GM18907 (cell line): Measurements from ENCODE around the gene PSMG3.

Experiments used
- ATAC-seq: cut with Tn5 transposase; IDR thresholded peaks from one replicate; pipeline ENCODE4 v1.9.1; 2021; ENCODE audit warnings: mild to moderate bottlenecking, moderate library complexity; ENCODE audit not compliant: unreplicated experiment

The PSMG3 gene

DNA sequence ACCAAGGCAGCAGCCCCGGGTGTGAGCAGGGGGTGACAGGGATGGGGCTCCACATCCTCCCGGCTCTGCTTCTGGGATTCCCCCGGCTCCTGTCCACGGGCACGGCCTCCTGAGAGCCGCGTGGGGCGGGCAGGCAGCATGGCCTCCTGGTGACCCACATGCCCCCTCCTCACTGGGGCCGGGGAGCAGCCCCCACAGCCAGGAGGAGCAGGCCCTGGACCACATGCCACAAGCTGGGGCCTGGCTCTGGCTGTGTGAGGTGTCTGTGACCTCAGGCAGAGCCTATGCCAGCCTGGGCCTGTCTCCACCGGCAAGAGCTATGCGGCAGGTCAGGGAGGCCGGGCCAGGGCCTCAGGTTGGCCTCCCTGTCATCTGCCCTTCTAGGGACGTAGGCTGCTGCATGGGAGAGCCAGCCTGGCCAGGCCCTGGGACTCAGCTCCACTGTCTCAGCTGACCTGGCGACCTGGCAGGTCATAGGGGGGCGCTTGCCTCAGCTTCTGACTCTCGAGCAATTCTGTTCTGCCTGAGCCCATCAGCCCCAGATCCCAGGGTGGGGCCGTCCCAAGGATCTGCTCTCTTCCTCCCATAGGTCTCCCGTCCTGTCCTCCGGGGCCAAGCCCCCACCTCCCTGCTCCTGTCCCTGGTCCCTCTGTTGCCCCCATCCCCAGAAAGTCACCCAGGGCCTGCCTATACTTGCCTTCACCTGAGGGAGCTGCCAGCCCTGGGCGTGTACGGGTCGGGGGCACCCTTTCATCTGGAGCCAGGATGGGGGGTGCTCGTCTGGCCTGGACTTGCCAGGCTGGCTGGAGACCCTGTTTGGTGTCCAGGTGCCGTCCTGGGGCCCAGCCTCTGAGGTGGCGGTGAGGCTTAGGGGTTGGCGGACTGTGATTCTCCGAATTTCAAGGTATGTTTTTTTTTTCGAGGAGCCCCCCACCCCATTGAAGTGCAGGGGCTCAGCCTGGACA lies 9.9 kb downstream of the PSMG3 start:
- ATAC-seq, result no peak

DNA sequence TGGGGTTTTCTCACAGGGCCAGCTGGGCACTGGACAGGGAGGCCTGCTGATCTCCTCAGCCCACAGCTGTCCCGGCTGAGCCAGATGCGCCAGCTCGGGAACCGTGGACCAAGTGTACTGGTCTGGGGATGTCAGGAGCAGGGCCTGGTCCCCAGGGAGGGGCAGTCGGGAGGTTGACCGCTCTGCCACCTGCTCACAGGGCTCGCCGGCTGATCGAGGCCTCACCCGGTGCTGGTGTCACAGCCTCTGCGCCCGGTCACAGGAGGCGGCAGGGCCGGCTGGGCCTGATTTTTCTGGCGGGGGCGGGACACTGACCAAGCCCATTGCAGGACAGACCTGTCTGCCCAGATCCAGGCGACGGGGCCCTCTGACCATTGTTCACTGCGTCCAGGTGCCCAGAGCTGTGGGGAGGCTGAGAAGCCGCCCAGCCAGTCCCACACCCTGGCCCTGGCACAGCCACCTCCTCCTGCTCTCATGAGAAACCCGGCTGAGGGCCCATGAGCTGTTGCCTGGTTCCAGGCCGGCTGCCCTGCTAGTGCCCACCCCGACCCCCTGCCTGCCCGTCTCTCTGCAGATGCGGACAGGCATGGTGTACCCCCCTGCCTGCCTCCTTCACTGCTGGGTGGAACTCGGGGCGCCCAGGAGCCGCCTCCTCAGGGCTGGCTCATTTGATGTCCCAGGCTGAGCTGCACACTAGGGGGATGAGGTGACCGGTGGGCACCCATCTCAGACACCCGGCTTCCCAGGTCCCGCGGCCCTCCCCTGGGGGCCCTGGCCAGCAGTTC lies 10.8 kb downstream of the PSMG3 start:
- no peak for ATAC-seq

DNA sequence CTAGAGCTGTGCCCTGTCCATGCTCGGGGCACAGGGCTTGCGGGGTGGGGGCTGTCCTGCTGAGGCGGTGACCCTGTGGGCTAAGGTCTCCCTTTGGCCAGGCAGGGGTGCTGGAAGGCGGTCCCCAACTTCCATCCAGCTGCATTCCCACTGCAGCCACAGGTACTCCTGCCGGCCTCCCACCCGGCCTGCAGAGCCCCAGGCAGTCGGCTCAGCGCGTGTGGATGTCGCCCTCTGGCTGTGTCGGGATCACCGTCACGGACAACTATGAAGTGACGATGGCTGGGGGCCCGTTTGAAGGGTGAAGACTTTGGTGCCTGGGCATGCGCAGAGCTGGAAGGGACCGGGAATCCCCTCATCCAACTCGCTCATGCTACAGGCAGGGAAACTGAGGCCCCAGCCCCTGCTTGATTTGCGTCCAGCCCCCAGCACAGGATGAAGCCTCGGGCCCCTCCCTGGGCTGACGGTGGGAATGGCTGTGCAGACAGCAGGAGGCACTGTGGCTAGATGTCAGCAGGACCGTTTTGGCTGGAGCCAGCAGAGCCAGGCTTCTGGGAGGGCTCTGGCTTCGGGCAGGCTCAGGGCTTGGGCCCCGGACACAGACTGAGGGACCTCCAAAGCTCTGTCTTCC lies 11.5 kb downstream of the PSMG3 start:
- ATAC-seq, result no peak

DNA sequence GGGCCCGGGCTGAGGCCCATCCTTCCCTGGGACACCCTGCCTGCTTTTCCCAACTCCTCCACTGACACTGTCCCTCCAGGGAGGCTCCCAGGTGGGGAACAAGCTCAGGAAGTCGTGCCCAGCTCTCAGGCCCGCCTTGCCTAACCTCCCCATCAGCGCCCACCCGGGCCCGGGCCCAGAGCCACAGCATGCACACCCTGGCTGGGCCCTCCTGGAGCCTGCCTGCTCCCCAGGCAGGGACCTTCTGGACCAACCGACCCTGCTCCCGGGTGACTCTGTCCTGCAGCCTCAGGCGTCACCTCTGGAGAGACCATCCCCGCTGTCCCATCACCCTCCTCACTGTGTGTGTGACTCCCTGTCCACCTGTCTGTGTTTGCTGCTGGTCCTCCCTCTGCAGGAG lies 12.1 kb downstream of the PSMG3 start:
- ATAC-seq, result no peak

DNA sequence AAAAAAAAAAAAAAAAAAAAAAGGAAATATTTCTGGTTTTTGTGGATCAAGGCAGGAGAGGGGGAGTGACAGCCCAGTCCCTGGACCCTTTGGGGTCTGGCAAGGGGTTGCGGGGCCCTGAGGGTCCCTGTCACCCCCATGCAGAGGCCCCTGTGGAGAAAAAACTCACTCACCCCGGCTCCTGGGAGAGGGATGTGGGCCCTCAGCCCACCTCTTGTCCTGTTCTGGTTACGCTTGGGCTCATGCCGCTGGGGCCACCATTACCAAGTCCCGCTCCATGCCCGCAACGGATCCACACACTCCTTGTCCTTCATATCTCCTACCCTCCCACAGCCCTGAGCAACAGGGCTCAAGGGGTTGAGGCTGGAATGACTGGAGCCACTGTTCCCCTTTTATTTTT lies 12.8 kb downstream of the PSMG3 start:
- ATAC-seq, result no peak

DNA sequence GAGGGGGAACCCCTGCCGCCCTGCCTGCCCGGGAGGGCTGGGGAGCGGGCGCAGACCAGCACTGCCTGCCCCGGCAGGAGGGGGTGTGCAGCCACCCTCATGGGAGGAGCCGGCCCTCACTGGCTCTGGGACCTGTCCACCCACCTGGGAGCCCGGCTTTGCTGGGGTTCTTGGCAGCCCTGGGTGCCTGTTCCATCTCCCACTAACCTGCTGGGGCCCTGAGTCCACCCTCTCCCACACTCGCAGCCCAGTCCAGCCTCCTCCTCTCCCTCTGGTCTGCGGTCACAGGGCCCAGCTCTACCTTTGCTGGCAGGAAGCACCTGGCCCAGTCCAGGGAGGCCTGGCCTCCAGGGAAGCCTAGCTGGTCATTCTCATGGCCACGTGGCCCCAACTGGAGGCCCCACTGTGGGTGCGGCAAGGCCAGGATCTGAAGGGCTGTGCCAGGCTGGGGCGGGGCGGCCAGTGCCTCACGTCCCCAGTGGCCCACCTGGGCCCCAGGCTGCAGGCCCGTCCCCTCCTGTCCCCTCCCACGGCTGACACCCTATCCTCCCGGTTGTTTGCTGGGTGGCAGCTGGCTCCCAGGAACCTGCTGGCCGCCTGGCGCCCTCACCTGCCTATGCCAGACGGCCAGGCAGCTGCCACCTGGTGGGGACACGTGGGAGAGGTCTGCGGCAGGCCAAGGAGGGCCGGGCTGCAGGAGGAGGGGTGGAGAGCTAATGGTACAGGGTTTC lies 13.9 kb downstream of the PSMG3 start, which contains the start of gene TMEM184A:
TSS of gene TMEM184A (minus strand) at position 393 of the 731 bp plus-strand sequence. CDS start 721 bp downstream, outside the sequence.
- ATAC-seq, result no peak

DNA sequence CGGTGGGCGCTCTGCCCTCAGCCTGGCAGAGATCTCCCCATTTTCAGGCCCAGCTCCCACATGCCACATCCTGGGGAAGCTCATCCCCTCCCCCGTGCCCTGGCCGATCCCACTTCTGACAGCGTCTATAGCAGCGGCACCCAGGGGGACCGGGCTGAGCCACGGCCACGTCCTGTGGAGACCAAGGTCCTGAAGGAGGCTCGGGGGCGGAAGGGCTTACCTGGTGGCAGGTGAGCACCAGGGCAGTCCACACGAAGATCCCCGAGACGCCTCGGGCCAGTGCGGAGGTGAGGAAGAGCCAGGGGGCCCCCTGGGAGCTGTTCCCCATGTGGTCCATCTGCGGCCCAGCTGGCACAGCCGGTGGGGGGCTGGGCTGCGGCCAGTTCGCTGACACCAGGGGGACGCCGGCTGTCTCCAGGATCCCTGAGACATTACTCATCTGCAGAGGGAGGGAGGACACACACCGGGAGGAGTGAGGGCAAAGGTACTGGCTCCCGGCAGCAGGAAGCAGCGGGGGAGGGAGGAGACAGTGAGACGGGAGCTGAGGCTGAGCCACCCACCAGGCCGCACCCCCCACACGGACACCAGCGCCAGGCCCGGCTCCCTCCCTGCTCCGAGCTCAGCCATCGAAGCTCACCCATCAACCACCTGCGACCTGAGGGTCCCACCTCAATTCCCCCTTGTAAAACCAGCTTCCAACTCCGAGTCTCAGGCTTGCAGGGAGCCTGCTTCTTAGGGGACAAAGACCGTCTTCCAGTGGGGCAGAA lies 14.6 kb downstream of the PSMG3 start:
- ATAC-seq, result no peak

DNA sequence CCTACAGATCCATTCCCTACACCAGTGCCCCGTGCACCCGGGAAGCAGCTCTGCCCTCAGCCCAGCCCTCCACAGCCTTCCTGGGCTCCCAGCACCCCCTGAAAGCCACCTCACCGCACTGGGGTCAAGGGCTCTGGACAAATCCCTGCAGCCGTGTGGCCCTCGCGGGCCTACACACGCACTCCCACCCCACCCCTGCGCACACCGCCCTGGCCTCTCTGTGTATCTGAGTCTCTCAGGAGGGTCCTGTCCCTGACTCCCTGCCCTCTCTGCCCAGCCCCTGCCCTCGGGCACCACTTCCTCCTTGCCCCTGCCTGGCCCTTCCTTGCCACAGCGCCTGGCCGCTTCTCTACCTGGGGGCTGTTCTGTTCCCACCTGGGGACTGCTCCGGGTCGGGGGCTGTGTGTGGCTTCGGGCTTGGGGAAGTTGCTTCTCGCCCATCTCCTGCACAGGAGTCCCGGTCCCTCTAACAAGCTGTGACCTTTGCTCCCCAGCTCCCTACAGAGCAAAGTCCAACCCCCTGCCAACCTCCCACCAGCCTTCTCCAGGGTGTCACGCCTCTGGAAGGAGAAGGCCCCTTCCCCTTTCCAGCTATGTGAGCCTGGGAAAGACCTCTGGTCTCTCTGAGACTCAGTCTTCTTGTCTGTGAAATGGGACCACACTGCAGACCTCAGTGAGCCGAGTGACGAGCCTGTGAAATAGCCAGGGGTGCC lies 15.3 kb downstream of the PSMG3 start:
- no peak for ATAC-seq

DNA sequence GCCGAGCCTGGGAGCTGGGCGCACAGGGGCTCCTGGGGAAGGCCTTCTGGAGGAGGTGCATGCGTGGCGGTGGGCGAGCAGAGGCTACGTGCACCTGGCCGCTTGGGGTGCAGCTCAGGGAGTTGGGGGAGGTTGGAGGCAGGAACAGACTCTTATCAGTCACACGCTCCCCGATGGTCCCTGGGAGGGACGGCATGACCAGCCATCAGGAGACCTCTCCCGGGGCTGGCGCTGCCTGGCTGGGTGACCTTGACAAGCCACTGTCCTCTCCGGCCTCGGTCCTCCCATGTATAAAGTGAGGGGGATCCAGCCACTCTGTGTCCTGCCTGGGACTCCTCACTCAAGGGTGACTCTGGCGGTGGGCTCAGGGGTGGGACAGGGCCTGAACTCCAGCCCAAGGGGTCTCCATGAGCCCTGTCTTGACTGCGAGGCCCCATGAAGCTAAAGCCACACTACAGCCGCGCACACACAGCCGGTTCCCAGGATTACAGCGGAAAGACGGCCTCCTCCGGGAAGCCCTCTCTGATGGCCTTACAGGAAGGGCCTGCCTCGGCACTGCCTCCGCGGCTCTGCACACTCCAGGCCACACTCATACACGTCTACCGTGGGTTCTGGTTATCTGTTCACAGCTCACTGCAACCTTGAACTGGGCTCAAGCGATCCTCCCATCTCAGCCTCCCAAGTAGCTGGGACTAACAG lies 16.2 kb downstream of the PSMG3 start:
- ATAC-seq, result no peak

DNA sequence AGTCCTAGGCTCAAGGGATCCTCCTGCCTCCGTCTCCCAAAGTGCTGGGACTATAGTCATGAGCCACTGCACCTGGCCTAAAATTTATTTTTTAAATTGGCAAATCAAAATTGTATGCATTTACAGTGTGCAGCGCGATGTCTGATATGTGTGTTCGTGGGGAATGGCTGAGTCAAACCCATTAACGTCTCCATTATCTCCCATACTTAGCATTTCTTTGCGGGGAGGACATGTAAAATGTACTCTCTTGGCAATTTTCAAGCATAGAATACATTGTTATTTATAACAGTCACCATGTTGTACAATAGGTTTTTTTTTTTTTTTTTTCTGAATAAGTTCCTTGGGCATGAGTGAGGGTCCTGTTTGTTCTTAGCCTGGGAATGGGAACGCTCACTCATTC lies 17.6 kb downstream of the PSMG3 start:
- no peak for ATAC-seq

DNA sequence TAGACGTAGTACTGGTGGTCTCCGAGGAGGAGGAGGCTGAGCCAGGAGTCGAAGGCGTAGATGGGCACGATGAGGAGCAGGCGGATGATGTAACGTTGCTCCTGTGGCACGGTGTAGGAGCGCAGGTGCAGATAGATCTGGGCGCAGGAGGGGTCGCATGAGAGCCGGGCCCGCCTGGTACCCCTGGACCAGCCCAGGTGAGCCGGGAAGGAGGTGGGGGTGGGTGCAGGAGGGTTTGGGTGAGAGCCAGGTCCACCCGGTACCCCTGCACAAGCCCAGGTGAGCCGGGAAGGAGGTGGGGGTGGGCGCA lies 19.0 kb downstream of the PSMG3 start:
- ATAC-seq, result no peak

DNA sequence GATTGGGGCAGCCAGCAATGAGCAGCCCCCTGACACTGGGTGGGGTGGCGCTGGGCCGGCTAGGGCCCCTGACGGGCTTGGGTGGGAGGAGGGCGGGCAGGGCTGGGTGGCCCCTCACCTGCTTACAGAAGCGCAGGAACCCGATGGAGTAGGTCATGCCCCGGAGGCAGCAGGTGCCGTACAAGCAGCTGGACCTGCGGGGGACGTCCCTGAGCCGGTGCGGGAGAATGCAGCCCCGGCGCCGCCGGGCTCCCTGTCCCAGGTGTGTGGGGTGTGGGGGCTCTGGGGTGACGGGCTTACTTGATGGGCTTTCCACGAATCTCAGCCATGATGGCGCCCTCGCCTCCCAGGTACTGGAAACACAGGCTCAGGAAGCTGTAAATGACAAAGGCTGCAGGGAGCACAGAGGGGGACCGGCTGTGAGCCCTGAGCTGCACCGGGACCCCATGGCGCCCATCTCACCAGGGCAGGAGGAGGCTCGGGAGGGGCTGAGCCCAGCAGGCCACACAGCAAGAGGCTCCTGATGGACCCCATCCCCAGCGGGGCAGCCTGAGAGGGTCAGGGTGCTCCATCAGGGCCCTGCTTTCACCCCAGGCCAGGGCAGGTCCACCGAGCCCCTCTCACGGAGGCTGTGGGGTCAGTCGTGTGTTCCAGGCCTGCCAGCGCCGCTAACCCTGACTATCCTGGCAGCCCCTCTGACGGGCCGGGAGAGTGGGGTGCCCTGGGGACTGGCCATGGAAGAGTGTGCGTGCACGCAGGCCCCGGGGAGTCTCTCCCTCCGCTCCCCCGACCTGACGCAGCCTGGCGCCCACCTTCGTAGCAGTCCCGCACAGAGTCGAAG lies 19.6 kb downstream of the PSMG3 start:
- ATAC-seq, result no peak

DNA sequence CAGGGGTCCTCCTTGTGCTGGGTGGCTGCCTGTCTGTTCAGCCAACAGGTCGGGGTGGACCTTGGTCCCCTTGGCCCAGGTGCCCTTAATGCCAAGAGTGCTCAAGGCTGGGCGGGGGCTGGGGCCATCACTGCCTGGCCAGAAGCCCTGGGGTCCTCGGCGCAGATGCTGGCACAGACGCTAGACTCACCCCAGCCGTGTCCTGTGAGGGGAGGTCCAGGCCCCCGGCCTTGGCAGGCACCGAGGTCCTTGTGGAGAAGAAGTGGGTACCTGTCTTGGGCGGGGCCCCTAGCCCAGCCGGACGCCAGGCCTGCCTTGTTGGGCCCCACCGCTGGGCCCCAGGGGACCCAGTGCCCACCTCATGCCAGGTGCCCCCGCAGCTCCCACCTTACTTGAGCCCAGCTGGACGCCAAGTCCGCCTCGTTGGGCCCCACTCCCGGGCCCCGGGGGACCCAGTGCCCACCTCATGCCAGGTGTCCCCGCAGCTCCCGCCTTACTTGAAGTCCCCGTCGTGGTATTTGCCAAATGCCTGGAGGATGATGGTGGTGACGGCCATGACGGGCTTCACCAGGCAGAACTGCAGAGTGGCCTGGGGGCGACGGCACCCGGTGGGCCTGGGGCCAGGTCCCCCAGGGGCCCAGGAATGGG lies 20.4 kb downstream of the PSMG3 start:
- ATAC-seq, result no peak

DNA sequence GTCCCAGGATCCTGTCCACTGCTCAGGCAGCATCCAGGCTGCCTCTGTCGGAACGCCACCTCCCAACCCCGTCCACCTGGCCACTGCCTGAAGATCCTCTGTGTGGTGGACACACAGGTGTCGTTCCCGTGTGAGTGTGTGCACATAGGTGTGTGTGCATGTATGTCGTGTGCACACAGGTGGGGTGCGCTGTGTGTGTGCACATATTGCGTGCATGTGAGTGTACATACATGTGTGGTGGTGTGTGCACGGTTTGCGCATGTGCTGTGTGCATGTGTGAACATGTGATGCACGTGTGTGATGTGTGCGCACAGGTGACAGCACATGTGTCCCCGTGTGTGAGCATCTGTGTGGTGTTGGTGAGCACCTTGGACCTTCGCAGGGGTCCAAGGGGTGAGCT lies 20.9 kb downstream of the PSMG3 start:
- no peak for ATAC-seq

DNA sequence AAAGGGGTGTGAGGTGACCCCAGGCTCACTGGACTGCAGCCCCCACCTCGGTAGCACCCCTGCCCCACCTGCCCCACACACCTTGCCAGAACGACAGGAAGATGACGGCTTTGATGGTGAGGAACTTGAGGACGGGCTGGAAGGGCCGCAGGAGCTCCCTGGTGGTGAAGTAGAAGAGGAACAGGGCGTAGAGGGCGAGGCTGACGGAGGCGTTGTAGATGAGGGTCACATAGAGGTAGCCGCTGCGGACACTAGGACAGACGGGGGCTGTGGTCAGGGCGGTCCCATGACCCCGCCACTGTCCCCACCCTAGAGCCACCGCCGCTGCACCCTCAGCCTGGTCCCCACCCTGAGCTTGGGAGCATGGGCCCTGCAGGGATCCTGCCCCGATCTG lies 21.4 kb downstream of the PSMG3 start:
- ATAC-seq, result no peak

DNA sequence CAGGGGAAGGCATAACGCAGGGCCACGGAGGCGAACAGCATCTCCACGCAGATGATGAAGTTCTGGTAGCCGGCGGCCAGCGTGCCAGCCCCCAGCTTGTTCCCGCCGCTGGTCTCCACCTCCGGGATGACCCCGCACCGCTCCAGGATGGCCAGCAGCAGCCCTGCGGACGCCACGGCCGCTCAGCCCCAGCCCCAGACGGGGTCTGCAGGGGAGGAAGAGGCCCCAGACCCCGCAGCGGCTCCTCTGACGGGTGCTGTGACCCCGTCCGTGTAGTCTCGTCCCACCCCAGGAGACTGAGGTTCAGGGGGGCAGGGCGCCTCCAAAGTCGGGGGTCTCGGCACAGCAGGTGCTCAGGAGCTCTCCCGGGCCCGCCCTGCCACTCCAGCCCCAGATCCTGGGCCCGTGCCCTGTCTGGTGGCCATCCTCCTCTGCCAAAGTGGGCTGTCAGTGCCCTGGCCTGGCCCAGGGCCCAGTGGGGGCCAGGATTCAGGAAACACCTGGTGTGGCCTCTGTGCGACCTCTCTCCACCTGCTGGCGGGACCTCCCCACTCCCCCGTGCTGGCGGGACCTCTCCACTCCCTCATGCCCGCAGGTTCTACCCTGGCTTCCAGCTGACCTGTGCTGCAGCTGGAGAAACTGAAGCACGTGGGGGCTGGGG lies 21.9 kb downstream of the PSMG3 start:
- no peak for ATAC-seq
